ENCODE measurements around the gene ANKRD40. TPM values are rescaled to one million over a fixed set of nuclear protein-coding genes. Genes with fewer than 3 reads are reported as not detected.

Gene ANKRD40
- total RNA-seq, 1 experiment from 2014 or later, result 45.3 TPM

GRCh38 chr17:50691550-50692447 is 15.9 kb downstream of the ANKRD40 start:
- DNase-seq (ENCODE audit: low spot score) (no peak), ATAC-seq (no peak)
- POLR2A ChIA-PET, result interaction anchor here (0.6 to 1.2 kb wide), 2 partner anchors 51 to 69 kb away, joined by 3 to 4 read pairs; no protein-coding TSS in a partner anchor
- no peaks in the 10 kb centered on the region for H3K27me3 Mint-ChIP-seq (ENCODE audit: low read depth)
- CTCF ChIA-PET, result interaction anchor here (0.6 to 2.8 kb wide), 6 partner anchors 32 to 205 kb away, joined by 3 to 13 read pairs (median 6); no protein-coding TSS in a partner anchor
- no peaks in the 10 kb centered on the region for H3K9me3 Mint-ChIP-seq
- no peak overlapping the region for H3K4me3 Mint-ChIP-seq
- H3K27ac Mint-ChIP-seq, result no peak overlapping the region; the same call in 1 of the 2 replicates
- TF ChIP-seq ZNF317 (CRISPR knock-in tag; IDR thresholded peaks at IDR 0.05; ENCODE audit: borderline replicate concordance, low read depth) (no peak), KAT7 (CRISPR knock-in tag; IDR thresholded peaks at IDR 0.05; ENCODE audit: borderline replicate concordance) (no peak), SMAD4 (CRISPR knock-in tag; IDR thresholded peaks at IDR 0.05) (no peak), ATF2 (CRISPR knock-in tag; IDR thresholded peaks at IDR 0.05; ENCODE audit: borderline replicate concordance, low read depth) (no peak), FOXJ3 (CRISPR knock-in tag; IDR thresholded peaks at IDR 0.05; ENCODE audit: borderline replicate concordance) (no peak), ZBTB21 (CRISPR knock-in tag; IDR thresholded peaks at IDR 0.05; ENCODE audit: borderline replicate concordance) (no peak), JAZF1 (CRISPR knock-in tag; IDR thresholded peaks at IDR 0.05) (no peak), TP53 (CRISPR knock-in tag; IDR thresholded peaks at IDR 0.05) (no peak), ZNF416 (CRISPR knock-in tag; IDR thresholded peaks at IDR 0.05) (no peak)
- TF ChIP-seq, protein P1, sequence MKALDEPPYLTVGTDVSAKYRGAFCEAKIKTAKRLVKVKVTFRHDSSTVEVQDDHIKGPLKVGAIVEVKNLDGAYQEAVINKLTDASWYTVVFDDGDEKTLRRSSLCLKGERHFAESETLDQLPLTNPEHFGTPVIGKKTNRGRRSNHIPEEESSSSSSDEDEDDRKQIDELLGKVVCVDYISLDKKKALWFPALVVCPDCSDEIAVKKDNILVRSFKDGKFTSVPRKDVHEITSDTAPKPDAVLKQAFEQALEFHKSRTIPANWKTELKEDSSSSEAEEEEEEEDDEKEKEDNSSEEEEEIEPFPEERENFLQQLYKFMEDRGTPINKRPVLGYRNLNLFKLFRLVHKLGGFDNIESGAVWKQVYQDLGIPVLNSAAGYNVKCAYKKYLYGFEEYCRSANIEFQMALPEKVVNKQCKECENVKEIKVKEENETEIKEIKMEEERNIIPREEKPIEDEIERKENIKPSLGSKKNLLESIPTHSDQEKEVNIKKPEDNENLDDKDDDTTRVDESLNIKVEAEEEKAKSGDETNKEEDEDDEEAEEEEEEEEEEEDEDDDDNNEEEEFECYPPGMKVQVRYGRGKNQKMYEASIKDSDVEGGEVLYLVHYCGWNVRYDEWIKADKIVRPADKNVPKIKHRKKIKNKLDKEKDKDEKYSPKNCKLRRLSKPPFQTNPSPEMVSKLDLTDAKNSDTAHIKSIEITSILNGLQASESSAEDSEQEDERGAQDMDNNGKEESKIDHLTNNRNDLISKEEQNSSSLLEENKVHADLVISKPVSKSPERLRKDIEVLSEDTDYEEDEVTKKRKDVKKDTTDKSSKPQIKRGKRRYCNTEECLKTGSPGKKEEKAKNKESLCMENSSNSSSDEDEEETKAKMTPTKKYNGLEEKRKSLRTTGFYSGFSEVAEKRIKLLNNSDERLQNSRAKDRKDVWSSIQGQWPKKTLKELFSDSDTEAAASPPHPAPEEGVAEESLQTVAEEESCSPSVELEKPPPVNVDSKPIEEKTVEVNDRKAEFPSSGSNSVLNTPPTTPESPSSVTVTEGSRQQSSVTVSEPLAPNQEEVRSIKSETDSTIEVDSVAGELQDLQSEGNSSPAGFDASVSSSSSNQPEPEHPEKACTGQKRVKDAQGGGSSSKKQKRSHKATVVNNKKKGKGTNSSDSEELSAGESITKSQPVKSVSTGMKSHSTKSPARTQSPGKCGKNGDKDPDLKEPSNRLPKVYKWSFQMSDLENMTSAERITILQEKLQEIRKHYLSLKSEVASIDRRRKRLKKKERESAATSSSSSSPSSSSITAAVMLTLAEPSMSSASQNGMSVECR (CRISPR knock-in tag; IDR thresholded peaks at IDR 0.05; ENCODE audit: borderline replicate concordance), result no peak
- H3K4me1 Mint-ChIP-seq, result peaks cover 12% of the 10 kb centered on the region
- peaks cover 25% of the 10 kb centered on the region for H3K36me3 Mint-ChIP-seq

DNA sequence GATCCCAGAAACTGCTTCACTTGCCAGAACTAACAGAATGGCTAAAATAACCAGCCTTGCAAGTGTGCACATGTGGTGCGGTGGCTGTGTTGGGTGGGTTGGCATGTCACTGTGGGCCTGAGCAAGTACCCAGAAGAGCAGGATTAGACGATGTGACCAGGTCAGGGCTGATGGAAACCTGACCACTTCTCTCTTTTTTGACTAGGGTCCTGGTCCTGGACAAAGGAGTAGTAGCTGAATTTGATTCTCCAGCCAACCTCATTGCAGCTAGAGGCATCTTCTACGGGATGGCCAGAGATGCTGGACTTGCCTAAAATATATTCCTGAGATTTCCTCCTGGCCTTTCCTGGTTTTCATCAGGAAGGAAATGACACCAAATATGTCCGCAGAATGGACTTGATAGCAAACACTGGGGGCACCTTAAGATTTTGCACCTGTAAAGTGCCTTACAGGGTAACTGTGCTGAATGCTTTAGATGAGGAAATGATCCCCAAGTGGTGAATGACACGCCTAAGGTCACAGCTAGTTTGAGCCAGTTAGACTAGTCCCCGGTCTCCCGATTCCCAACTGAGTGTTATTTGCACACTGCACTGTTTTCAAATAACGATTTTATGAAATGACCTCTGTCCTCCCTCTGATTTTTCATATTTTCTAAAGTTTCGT is 16.7 kb downstream of the ANKRD40 start:
- no peak for DNase-seq (ENCODE audit: low spot score)

More for the DNA sequence above, 16.7 kb downstream of the ANKRD40 start:
- ChIA-PET POLR2A (interaction anchor here (0.6 to 1.2 kb wide), 3 partner anchors 15 to 68 kb away, joined by 3 to 4 read pairs (median 3); no protein-coding TSS in a partner anchor), CTCF (interaction anchor here (0.6 to 2.8 kb wide), 7 partner anchors 14 to 190 kb away, joined by 3 to 13 read pairs (median 3); no protein-coding TSS in a partner anchor)
- H3K4me3 Mint-ChIP-seq, result no peak overlapping the region
- TF ChIP-seq PRRX2 (CRISPR knock-in tag; IDR thresholded peaks at IDR 0.05) (no peak), NFATC4 (CRISPR knock-in tag; IDR thresholded peaks at IDR 0.05) (no peak), PREB (CRISPR knock-in tag; IDR thresholded peaks at IDR 0.05; ENCODE audit: borderline replicate concordance) (no peak), NFE2L1 (CRISPR knock-in tag; IDR thresholded peaks at IDR 0.05) (no peak), STAT6 (CRISPR knock-in tag; conservative IDR thresholded peaks at IDR 0.05; ENCODE audit: low read depth) (no peak)
- TF ChIP-seq, protein P2, sequence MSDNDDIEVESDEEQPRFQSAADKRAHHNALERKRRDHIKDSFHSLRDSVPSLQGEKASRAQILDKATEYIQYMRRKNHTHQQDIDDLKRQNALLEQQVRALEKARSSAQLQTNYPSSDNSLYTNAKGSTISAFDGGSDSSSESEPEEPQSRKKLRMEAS (CRISPR knock-in tag; IDR thresholded peaks at IDR 0.05), result no peak
- TF ChIP-seq, protein P3, sequence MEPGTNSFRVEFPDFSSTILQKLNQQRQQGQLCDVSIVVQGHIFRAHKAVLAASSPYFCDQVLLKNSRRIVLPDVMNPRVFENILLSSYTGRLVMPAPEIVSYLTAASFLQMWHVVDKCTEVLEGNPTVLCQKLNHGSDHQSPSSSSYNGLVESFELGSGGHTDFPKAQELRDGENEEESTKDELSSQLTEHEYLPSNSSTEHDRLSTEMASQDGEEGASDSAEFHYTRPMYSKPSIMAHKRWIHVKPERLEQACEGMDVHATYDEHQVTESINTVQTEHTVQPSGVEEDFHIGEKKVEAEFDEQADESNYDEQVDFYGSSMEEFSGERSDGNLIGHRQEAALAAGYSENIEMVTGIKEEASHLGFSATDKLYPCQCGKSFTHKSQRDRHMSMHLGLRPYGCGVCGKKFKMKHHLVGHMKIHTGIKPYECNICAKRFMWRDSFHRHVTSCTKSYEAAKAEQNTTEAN (CRISPR knock-in tag; IDR thresholded peaks at IDR 0.05), result no peak
- TF ChIP-seq, protein P4, sequence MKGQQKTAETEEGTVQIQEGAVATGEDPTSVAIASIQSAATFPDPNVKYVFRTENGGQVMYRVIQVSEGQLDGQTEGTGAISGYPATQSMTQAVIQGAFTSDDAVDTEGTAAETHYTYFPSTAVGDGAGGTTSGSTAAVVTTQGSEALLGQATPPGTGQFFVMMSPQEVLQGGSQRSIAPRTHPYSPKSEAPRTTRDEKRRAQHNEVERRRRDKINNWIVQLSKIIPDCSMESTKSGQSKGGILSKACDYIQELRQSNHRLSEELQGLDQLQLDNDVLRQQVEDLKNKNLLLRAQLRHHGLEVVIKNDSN (CRISPR knock-in tag; IDR thresholded peaks at IDR 0.05), result no peak
- H3K27me3 Mint-ChIP-seq (ENCODE audit: low read depth), result no peaks in the 10 kb centered on the region
- H3K4me1 Mint-ChIP-seq, result peaks cover 18% of the 10 kb centered on the region
- peaks cover 17% of the 10 kb centered on the region for H3K36me3 Mint-ChIP-seq
- ATAC-seq, result no peak
- peak overlapping the region; percentile 19; the same call in 1 of the 2 replicates for H3K27ac Mint-ChIP-seq
- no peaks in the 10 kb centered on the region for H3K9me3 Mint-ChIP-seq
